T47D (cell line): ENCODE results near the gene ARHGDIG.
A peak's percentile ranks its signal among the peaks of the same experiment; 100 is the strongest.
"Not testable (repeated sequence)": the region's sequence is repeated elsewhere in the genome, so short reads cannot be mapped to it uniquely, and the experiment has no call there.

Experiments used
- DNase-seq, 2 experiments: peaks; one replicate each; pipeline versions ENCODE4 v3.0.0 to v3.0.0-alpha.2; 2011 to 2012; ENCODE audit warnings: low read depth in 1 of 2, low spot score in 1 of 2
- JUND ChIP-seq: IDR thresholded peaks from 2 replicates; pipeline ENCODE4 v1.6.1; 2012; ENCODE audit warnings: low read depth
- in situ Hi-C: cut with HindIII; loops from 2 replicates; pipeline ENCODE4 v1.10.0; 2016; ENCODE audit warnings: low sequenced_read_pairs, low pct_unique_long_range_greater_than_20kb

ARHGDIG gene

DNA sequence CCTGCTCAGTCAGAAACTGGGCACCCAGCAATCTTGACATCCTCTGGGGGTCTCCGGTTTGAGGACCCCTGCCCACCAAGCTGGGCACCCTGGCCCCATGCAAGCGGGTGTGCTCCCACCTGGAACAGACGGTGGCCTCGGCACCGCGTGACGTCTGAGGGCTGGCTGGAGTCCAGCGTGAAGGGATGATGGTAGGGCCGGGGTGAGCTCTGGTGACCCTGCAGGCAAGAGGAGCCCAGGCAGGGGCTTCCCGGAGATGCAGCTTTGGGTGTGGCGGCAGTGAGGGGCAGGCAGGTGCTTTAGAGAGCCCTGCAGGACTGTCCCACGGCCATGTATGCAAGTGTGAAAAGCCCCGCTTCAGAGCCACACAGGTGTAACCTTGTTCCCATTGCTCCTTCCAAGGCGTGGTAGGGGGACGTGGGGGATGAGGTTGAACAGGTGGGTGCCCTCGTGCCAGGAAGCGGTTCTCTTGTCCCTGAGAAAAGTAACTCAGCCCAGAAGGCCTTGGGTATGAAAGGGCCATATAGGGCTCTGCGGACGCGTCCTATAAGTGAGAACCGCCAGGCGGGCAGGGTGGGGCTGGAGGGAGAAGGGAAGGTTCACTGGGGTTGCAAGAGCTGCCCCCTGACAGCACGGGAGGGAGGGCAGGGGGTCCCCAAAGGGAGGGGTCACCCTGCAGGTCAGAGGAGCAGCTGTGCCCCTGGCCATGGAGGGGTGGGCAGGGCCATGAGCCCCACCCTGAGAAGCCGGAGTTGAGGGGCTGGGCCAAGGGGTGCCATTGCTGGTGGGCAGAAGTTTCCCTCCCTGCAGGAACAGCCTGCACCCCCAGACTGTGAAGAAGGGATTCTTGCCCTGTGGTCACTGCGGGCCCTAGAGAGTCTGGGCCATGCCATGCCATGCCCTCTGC is 13.9 kb upstream of the ARHGDIG start:
- no peak for DNase-seq
- TF ChIP-seq JUND = no peak
- in situ Hi-C loops = no loop called here

GRCh38 chr16:267562-267961 is 12.8 kb upstream of the ARHGDIG start:
- in situ Hi-C loops = not testable (repeated sequence)

GRCh38 chr16:268141-269053 is 12.0 kb upstream of the ARHGDIG start:
- in situ Hi-C loops = no loop called here

More at GRCh38 chr16:267562-267961, 12.8 kb upstream of the ARHGDIG start:
- DNase-seq = not testable (repeated sequence)

GRCh38 chr16:269061-269796 is 11.2 kb upstream of the ARHGDIG start:
- DNase-seq = no peak
- TF ChIP-seq JUND = no peak
- in situ Hi-C loops = no loop called here

More at GRCh38 chr16:268141-269053, 12.0 kb upstream of the ARHGDIG start:
- peak in 1 of 2 experiments; percentile 34 for DNase-seq
- no peak for TF ChIP-seq JUND

DNA sequence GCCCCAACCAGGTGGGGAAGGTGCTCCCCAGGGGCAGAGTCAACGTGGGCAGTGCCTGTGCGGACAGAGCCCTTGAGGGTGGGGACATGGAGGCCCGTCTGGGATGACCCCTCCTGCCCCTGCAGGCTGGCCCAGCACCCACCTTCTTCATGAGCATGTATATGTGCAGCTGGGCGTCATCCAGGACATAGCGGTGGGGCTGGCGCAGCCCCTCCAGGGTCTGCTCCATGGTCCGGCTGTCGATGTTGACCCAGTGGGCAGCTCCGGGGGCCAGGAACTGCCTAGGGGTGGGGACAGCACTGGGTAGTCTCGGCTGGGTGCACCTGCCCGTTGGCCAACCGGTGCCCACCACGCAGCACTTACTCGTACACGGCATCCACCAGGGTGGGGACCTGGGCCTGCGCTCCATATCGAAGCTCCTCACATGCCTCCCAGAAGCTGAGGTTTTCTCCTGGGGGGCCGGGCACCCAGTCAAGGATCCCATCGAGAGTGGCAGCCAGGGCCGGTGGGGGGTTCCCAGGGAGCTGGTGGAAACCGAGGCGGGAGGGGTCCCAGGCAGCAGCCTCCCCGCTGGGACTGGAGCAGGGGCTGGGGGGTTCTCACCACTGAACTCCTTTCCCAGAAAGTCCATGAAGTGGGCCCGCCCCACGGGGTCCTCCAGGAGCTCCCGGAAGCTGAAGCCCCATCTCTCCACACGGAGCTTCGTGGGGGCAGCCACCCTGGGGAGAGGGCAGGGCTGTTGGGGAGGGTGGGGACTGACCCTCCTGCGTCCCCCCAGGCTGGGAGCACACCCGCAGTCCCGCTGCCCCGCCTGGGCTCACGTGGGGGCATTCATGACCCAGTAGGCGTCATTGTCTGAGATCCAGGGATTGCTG is 9.8 kb upstream of the ARHGDIG start:
- no peak for DNase-seq
- no peak for TF ChIP-seq JUND
- in situ Hi-C loops = no loop called here

GRCh38 chr16:272633-273546 is 7.5 kb upstream of the ARHGDIG start:
- in situ Hi-C loops = no loop called here
- no peak for TF ChIP-seq JUND
- no peak for DNase-seq

- in situ Hi-C loops = no loop called here
- TF ChIP-seq JUND = no peak
- DNase-seq = no peak
Measured at GRCh38 chr16:273547-274421, 6.6 kb upstream of the ARHGDIG start.

DNA sequence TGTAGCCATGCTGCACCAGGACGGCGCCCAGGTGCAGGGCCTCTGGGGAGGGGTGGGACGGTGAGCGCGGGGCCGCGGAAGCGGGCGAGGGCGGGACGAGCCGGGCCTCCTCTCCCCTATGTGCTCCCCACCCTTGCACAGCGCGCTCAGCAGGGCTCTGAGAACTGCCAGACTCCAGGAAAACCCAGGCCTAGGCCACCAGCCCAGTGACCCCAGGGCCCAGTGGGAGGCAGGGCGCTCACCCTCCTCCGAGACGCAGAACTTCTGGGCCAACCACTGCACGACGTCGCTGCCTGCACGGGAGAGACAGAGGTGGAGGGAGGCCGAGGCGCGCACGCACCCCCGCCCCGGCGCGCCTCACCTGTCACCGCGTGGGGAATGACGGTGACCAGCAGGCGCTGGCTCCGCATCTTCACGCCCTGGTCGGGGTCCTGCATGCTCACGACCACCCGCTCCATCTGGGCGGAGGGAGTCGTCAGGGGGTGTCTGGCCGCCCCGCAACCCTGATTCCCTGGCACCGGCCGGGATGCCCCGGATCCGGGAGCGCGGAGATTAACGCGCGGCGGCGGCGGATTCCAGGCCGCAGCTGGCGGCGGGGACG is 5.2 kb upstream of the ARHGDIG start:
- DNase-seq = peak; percentile 43 to 73
- TF ChIP-seq JUND = no peak
- in situ Hi-C loops = no loop called here

- no peak for DNase-seq
- TF ChIP-seq JUND = no peak
- in situ Hi-C loops = no loop called here
Measured at GRCh38 chr16:275786-276232, 4.6 kb upstream of the ARHGDIG start, which contains the start of gene RGS11. Gene RGS11 (minus strand): TSS chr16:275944. CDS start chr16:275911, 33 bp downstream.
